ENCODE measurements around the gene MARK2.

The MARK2 gene

GRCh38 chr11:63901660-63902059 is 62.8 kb downstream of the MARK2 start:
- peaks cover 0 to 7% of the 10 kb centered on the region in 2 donors for H3K4me1 ChIP-seq (ENCODE audit: control insufficient read depth in 1 of 2, insufficient read depth in 2 of 2, low read length in 2 of 2)
- no peak overlapping the region for H3K27ac ChIP-seq (ENCODE audit: low read length)
- H3K36me3 ChIP-seq (ENCODE audit: control insufficient read depth in 1 of 2, insufficient read depth in 2 of 2, low read length in 2 of 2): peaks cover 77 to 90% of the 10 kb centered on the region in 2 donors
- no peak overlapping the region for H3K4me3 ChIP-seq (ENCODE audit: low read depth in 1 of 2, low read length in 2 of 2)
- no peaks in the 10 kb centered on the region for H3K9me3 ChIP-seq (ENCODE audit: control insufficient read depth in 1 of 2, low read length in 2 of 2)
- no peaks in the 10 kb centered on the region for H3K27me3 ChIP-seq (ENCODE audit: low read depth, low read length)

DNA sequence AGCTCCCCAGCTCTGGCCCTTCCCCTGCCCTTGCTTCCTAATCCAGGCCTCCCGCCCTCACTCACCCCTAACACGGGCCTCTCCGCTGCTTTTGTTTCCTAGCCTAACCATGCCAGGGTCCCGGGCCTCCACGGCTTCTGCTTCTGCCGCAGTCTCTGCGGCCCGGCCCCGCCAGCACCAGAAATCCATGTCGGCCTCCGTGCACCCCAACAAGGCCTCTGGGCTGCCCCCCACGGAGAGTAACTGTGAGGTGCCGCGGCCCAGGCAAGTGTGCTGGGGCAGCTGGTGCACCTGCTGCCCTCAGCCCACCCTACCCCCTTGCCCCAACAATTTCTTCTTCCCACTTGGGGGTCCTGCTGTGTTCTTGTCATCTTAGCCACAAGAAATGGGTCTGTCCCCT is 65.0 kb downstream of the MARK2 start:
- peaks cover 0 to 28% of the 10 kb centered on the region in 2 donors for H3K4me1 ChIP-seq (ENCODE audit: control insufficient read depth in 1 of 2, insufficient read depth in 2 of 2, low read length in 2 of 2)
- H3K36me3 ChIP-seq (ENCODE audit: control insufficient read depth in 1 of 2, insufficient read depth in 2 of 2, low read length in 2 of 2): peaks cover 61 to 86% of the 10 kb centered on the region in 2 donors
- H3K4me3 ChIP-seq (ENCODE audit: low read depth in 1 of 2, low read length in 2 of 2): no peak overlapping the region
- H3K9me3 ChIP-seq (ENCODE audit: control insufficient read depth in 1 of 2, low read length in 2 of 2): no peaks in the 10 kb centered on the region
- no peak overlapping the region for H3K27ac ChIP-seq (ENCODE audit: low read length)
- H3K27me3 ChIP-seq (ENCODE audit: low read depth, low read length): no peaks in the 10 kb centered on the region

- Histone ChIP-seq H3K4me1 (ENCODE audit: control insufficient read depth in 1 of 2, insufficient read depth in 2 of 2, low read length in 2 of 2) (peaks cover 0 to 32% of the 10 kb centered on the region in 2 donors), H3K27me3 (ENCODE audit: low read depth, low read length) (no peaks in the 10 kb centered on the region), H3K4me3 (ENCODE audit: low read depth in 1 of 2, low read length in 2 of 2) (no peak overlapping the region), H3K9me3 (ENCODE audit: control insufficient read depth in 1 of 2, low read length in 2 of 2) (no peaks in the 10 kb centered on the region), H3K27ac (ENCODE audit: low read length) (no peak overlapping the region), H3K36me3 (ENCODE audit: control insufficient read depth in 1 of 2, insufficient read depth in 2 of 2, low read length in 2 of 2) (peaks cover 53 to 80% of the 10 kb centered on the region in 2 donors)
Observed at GRCh38 chr11:63904743-63905142, 65.8 kb downstream of the MARK2 start.

DNA sequence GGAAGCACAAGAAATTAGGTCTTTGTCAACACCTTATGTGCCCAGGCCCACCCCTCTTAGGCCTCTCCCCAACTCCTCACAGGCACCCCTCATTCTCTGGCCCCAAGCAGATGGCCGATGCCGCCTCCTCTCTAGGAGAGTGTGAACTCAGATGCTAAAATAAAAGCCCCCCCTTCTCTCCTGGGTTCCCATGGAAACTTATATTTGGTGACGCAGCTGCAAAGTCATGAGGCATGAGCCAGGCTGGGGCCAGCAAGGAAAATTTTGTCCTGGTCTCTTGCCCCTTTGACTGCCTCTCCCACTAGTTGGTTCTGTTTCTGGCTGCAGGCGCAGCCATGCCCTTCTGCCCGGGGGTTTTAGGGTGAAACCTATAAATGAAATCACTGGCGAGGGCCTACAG is 66.3 kb downstream of the MARK2 start:
- Histone ChIP-seq H3K36me3 (ENCODE audit: control insufficient read depth in 1 of 2, insufficient read depth in 2 of 2, low read length in 2 of 2) (peaks cover 49 to 76% of the 10 kb centered on the region in 2 donors), H3K27ac (ENCODE audit: low read length) (no peak overlapping the region), H3K27me3 (ENCODE audit: low read depth, low read length) (no peaks in the 10 kb centered on the region), H3K4me1 (ENCODE audit: control insufficient read depth in 1 of 2, insufficient read depth in 2 of 2, low read length in 2 of 2) (peaks cover 0 to 32% of the 10 kb centered on the region in 2 donors), H3K4me3 (ENCODE audit: low read depth in 1 of 2, low read length in 2 of 2) (no peak overlapping the region), H3K9me3 (ENCODE audit: control insufficient read depth in 1 of 2, low read length in 2 of 2) (no peaks in the 10 kb centered on the region)

DNA sequence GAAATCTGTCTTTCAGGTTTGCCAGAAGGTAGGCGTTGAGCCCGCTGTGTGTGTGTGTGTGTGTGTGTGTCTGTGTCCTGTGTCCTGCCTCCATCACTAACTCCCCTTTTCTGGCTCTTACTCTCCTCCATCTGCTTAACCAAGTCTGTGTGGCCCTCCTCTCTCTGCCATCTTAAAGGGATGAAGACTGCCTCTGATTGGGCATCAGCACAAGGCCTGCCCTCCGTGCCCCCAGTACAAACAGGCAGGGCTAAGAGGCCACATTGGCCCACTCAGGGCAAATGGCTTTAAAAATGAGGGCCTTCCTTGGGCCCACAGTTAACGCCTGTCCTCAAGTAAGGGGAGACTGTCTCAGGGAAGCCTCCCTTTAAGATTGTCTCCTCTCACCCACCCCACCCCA is 67.2 kb downstream of the MARK2 start:
- Histone ChIP-seq H3K27ac (ENCODE audit: low read length) (no peak overlapping the region), H3K36me3 (ENCODE audit: control insufficient read depth in 1 of 2, insufficient read depth in 2 of 2, low read length in 2 of 2) (peaks cover 40 to 67% of the 10 kb centered on the region in 2 donors), H3K4me3 (ENCODE audit: low read depth in 1 of 2, low read length in 2 of 2) (no peak overlapping the region), H3K4me1 (ENCODE audit: control insufficient read depth in 1 of 2, insufficient read depth in 2 of 2, low read length in 2 of 2) (peaks cover 0 to 32% of the 10 kb centered on the region in 2 donors), H3K27me3 (ENCODE audit: low read depth, low read length) (no peaks in the 10 kb centered on the region), H3K9me3 (ENCODE audit: control insufficient read depth in 1 of 2, low read length in 2 of 2) (no peaks in the 10 kb centered on the region)

DNA sequence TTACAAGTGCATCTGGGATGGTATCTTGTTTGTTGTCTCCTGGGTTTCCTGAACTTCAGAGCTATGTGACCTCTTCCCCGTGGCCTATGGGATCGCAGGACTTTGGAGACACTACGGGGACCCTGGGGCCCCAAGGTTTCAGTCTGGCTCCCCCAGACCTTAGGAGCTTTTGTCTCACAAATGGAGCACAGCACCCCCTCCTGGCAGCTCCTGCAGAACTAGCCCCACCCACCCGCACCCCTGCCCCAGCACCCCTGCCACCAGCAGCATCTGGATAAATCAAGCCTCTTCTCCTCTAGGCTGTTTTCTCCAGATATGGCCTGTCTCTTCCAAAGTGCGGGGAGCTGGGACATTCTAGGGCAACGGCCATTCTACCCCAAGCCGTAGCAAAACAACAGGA is 67.7 kb downstream of the MARK2 start:
- Histone ChIP-seq H3K36me3 (ENCODE audit: control insufficient read depth in 1 of 2, insufficient read depth in 2 of 2, low read length in 2 of 2) (peaks cover 38 to 64% of the 10 kb centered on the region in 2 donors), H3K9me3 (ENCODE audit: control insufficient read depth in 1 of 2, low read length in 2 of 2) (no peaks in the 10 kb centered on the region), H3K4me3 (ENCODE audit: low read depth in 1 of 2, low read length in 2 of 2) (no peak overlapping the region), H3K27ac (ENCODE audit: low read length) (no peak overlapping the region), H3K27me3 (ENCODE audit: low read depth, low read length) (no peaks in the 10 kb centered on the region), H3K4me1 (ENCODE audit: control insufficient read depth in 1 of 2, insufficient read depth in 2 of 2, low read length in 2 of 2) (peaks cover 0 to 32% of the 10 kb centered on the region in 2 donors)

GRCh38 chr11:63907063-63907462 is 68.2 kb downstream of the MARK2 start:
- no peak overlapping the region for H3K4me3 ChIP-seq (ENCODE audit: low read depth in 1 of 2, low read length in 2 of 2)
- H3K27ac ChIP-seq (ENCODE audit: low read length): no peak overlapping the region
- H3K9me3 ChIP-seq (ENCODE audit: control insufficient read depth in 1 of 2, low read length in 2 of 2): no peaks in the 10 kb centered on the region
- H3K27me3 ChIP-seq (ENCODE audit: low read depth, low read length): no peaks in the 10 kb centered on the region
- peaks cover 34 to 59% of the 10 kb centered on the region in 2 donors for H3K36me3 ChIP-seq (ENCODE audit: control insufficient read depth in 1 of 2, insufficient read depth in 2 of 2, low read length in 2 of 2)
- peaks cover 0 to 32% of the 10 kb centered on the region in 2 donors for H3K4me1 ChIP-seq (ENCODE audit: control insufficient read depth in 1 of 2, insufficient read depth in 2 of 2, low read length in 2 of 2)

GRCh38 chr11:63907808-63908530 is 69.1 kb downstream of the MARK2 start:
- Histone ChIP-seq H3K27ac (ENCODE audit: low read length) (no peak overlapping the region), H3K4me3 (ENCODE audit: low read depth in 1 of 2, low read length in 2 of 2) (no peak overlapping the region), H3K4me1 (ENCODE audit: control insufficient read depth in 1 of 2, insufficient read depth in 2 of 2, low read length in 2 of 2) (peaks cover 0 to 32% of the 10 kb centered on the region in 2 donors), H3K36me3 (ENCODE audit: control insufficient read depth in 1 of 2, insufficient read depth in 2 of 2, low read length in 2 of 2) (peaks cover 25 to 50% of the 10 kb centered on the region in 2 donors), H3K27me3 (ENCODE audit: low read depth, low read length) (no peaks in the 10 kb centered on the region), H3K9me3 (ENCODE audit: control insufficient read depth in 1 of 2, low read length in 2 of 2) (no peaks in the 10 kb centered on the region)

- Histone ChIP-seq H3K36me3 (ENCODE audit: control insufficient read depth in 1 of 2, insufficient read depth in 2 of 2, low read length in 2 of 2) (peaks cover 18 to 41% of the 10 kb centered on the region in 2 donors), H3K4me3 (ENCODE audit: low read depth in 1 of 2, low read length in 2 of 2) (no peak overlapping the region), H3K27ac (ENCODE audit: low read length) (no peak overlapping the region), H3K27me3 (ENCODE audit: low read depth, low read length) (no peaks in the 10 kb centered on the region), H3K4me1 (ENCODE audit: control insufficient read depth in 1 of 2, insufficient read depth in 2 of 2, low read length in 2 of 2) (peaks cover 0 to 32% of the 10 kb centered on the region in 2 donors), H3K9me3 (ENCODE audit: control insufficient read depth in 1 of 2, low read length in 2 of 2) (no peaks in the 10 kb centered on the region)
Observed at GRCh38 chr11:63908631-63909401, 69.9 kb downstream of the MARK2 start.

GRCh38 chr11:63909591-63910506 is 70.9 kb downstream of the MARK2 start:
- Histone ChIP-seq H3K27ac (ENCODE audit: low read length) (no peak overlapping the region), H3K4me3 (ENCODE audit: low read depth in 1 of 2, low read length in 2 of 2) (no peak overlapping the region), H3K36me3 (ENCODE audit: control insufficient read depth in 1 of 2, insufficient read depth in 2 of 2, low read length in 2 of 2) (peaks cover 11 to 31% of the 10 kb centered on the region in 2 donors), H3K9me3 (ENCODE audit: control insufficient read depth in 1 of 2, low read length in 2 of 2) (no peaks in the 10 kb centered on the region), H3K4me1 (ENCODE audit: control insufficient read depth in 1 of 2, insufficient read depth in 2 of 2, low read length in 2 of 2) (peaks cover 0 to 32% of the 10 kb centered on the region in 2 donors), H3K27me3 (ENCODE audit: low read depth, low read length) (no peaks in the 10 kb centered on the region)

DNA sequence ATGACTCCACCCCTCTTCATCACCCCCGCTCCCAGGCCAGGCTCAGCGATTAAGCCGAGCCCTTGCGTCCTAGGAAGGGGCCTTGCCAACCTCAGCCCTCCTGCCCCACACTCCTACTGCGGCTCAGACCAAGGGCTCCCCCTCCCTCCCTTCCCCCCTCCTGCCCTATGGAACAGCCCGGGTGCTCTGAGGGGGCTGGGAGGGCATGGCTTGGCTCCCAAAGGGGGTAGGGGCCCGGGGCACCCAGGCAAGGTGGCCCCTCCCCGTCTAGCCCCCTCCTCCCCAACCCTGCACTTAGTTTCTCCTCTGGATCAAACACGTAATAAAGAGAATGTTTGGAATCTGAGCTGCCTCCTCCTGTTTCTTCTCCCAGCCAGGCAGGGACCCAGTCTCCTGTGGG is 71.8 kb downstream of the MARK2 start:
- Histone ChIP-seq H3K36me3 (ENCODE audit: control insufficient read depth in 1 of 2, insufficient read depth in 2 of 2, low read length in 2 of 2) (peaks cover 7 to 23% of the 10 kb centered on the region in 2 donors), H3K9me3 (ENCODE audit: control insufficient read depth in 1 of 2, low read length in 2 of 2) (no peaks in the 10 kb centered on the region), H3K4me1 (ENCODE audit: control insufficient read depth in 1 of 2, insufficient read depth in 2 of 2, low read length in 2 of 2) (peaks cover 0 to 32% of the 10 kb centered on the region in 2 donors), H3K27ac (ENCODE audit: low read length) (no peak overlapping the region), H3K4me3 (ENCODE audit: low read depth in 1 of 2, low read length in 2 of 2) (no peak overlapping the region), H3K27me3 (ENCODE audit: low read depth, low read length) (no peaks in the 10 kb centered on the region)
